HepG2 (cell line): ENCODE results near the gene ADRM1. TPM values are rescaled to one million over a fixed set of nuclear protein-coding genes. Genes with fewer than 3 reads are reported as not detected.

Experiments used
- ATF5 ChIP-seq: sonication (generic); formaldehyde crosslinking; IDR thresholded peaks from 2 replicates; pipeline ENCODE4 v1.4.0; 2020; ENCODE audit warnings: mild to moderate bottlenecking, low read depth, missing genetic modification reagents
- BHLHE40 ChIP-seq: IDR thresholded peaks from 2 replicates; pipeline ENCODE4 v1.6.1; 2011; ENCODE audit warnings: low read length, improper control_type of control experiment
- BRCA1 ChIP-seq: sonication (generic); formaldehyde crosslinking; IDR thresholded peaks from 2 replicates; pipeline ENCODE4 v1.4.0; 2020; ENCODE audit warnings: missing genetic modification reagents
- FOXM1 ChIP-seq: sonication (generic); formaldehyde crosslinking; IDR thresholded peaks from 2 replicates; pipeline ENCODE4 v1.5.0; 2020; ENCODE audit warnings: missing genetic modification reagents
- SIN3B ChIP-seq: fragments of 150-350 bp; IDR thresholded peaks from 2 replicates; pipeline ENCODE4 v1.6.1; 2014; ENCODE audit warnings: low read length
- ZBTB42 ChIP-seq: sonication (generic); formaldehyde crosslinking; IDR thresholded peaks from 2 replicates; pipeline ENCODE4 v1.5.0; 2020; ENCODE audit warnings: mild to moderate bottlenecking, missing genetic modification reagents
- ZFAT ChIP-seq: sonication (generic); formaldehyde crosslinking; conservative IDR thresholded peaks from 2 replicates; pipeline ENCODE4 v1.8.1; 2023; ENCODE audit warnings: missing genetic modification reagents, inconsistent platforms
- ZMYM3 ChIP-seq: sonication (generic); formaldehyde crosslinking; IDR thresholded peaks from 2 replicates; pipeline ENCODE4 v1.5.1; 2020; ENCODE audit warnings: mild to moderate bottlenecking, missing genetic modification reagents
- ZMYM4 ChIP-seq: sonication (generic); formaldehyde crosslinking; IDR thresholded peaks from 2 replicates; pipeline ENCODE4 v1.8.1; 2023; ENCODE audit warnings: mild to moderate bottlenecking, missing genetic modification reagents
- ZNF331 ChIP-seq: sonication (generic); formaldehyde crosslinking; IDR thresholded peaks from 2 replicates; pipeline ENCODE4 v1.4.0; 2020; ENCODE audit warnings: missing genetic modification reagents
- ZNF432 ChIP-seq: sonication (generic); formaldehyde crosslinking; IDR thresholded peaks from 2 replicates; pipeline ENCODE4 v1.5.0; 2020; ENCODE audit warnings: missing genetic modification reagents, mild to moderate bottlenecking, borderline replicate concordance
- ZNF503 ChIP-seq: sonication (generic); formaldehyde crosslinking; IDR thresholded peaks from 2 replicates; pipeline ENCODE4 v1.4.0; 2020; ENCODE audit warnings: missing genetic modification reagents
- ZNF564 ChIP-seq: sonication (generic); formaldehyde crosslinking; IDR thresholded peaks from 2 replicates; pipeline ENCODE4 v1.8.1; 2023; ENCODE audit warnings: mild to moderate bottlenecking, missing genetic modification reagents
- ZNF746 ChIP-seq: sonication (generic); formaldehyde crosslinking; IDR thresholded peaks from 2 replicates; pipeline ENCODE4 v1.8.0; 2022; ENCODE audit warnings: mild to moderate bottlenecking, missing genetic modification reagents
- polyA plus RNA-seq, 8 experiments: library from polyadenylated mRNA; depleted of rRNA in 3 of 8; stranded (reverse) in 7 of 8; unstranded in 1 of 8; fragments of >200 nt; fragmentation: Illumina TruSeq in 4 of 8; extraction: Trizol in 4 of 8; gene quantifications; 2 replicates each; pipeline versions ENCODE4 v1.2.1 to v1.2.3, GENCODE V29; 2011 to 2016; ENCODE audit warnings: low read depth in 4 of 8, missing spikeins in 1 of 8, mixed read lengths in 1 of 8; ENCODE audit not compliant: insufficient read depth in 1 of 8
- total RNA-seq, 5 experiments: library from RNA; depleted of rRNA; stranded (reverse); fragments of >200 nt; fragmentation: Illumina TruSeq; extraction: Trizol; gene quantifications; 2 replicates each; pipeline ENCODE4 v1.2.3, GENCODE V29; 2016; ENCODE audit warnings: low read depth in 1 of 5
- TF ChIP-seq, protein P1 (sequence below): sonication (generic); formaldehyde crosslinking; IDR thresholded peaks from 2 replicates; pipeline ENCODE4 v1.9.0; 2021; ENCODE audit warnings: missing genetic modification reagents, mild to moderate bottlenecking, borderline replicate concordance
- TF ChIP-seq, protein P2 (sequence below): IDR thresholded peaks from 2 replicates; pipeline ENCODE4 v1.6.1; 2016; ENCODE audit warnings: control low read depth
- TF ChIP-seq, protein P3 (sequence below): sonication (generic); formaldehyde crosslinking; IDR thresholded peaks from 2 replicates; pipeline ENCODE4 v1.4.0; 2020; ENCODE audit warnings: missing genetic modification reagents
- TF ChIP-seq, protein P4 (sequence below): sonication (generic); formaldehyde crosslinking; conservative IDR thresholded peaks from 2 replicates; pipeline ENCODE4 v1.8.0; 2022; ENCODE audit warnings: low read depth, missing genetic modification reagents

Gene ADRM1
- total and polyA plus RNA-seq, 2 of the 13 experiments (the other 11 are each of a cell fraction or from before 2014, with no cell fraction given), result 92.9 to 154 TPM

DNA sequence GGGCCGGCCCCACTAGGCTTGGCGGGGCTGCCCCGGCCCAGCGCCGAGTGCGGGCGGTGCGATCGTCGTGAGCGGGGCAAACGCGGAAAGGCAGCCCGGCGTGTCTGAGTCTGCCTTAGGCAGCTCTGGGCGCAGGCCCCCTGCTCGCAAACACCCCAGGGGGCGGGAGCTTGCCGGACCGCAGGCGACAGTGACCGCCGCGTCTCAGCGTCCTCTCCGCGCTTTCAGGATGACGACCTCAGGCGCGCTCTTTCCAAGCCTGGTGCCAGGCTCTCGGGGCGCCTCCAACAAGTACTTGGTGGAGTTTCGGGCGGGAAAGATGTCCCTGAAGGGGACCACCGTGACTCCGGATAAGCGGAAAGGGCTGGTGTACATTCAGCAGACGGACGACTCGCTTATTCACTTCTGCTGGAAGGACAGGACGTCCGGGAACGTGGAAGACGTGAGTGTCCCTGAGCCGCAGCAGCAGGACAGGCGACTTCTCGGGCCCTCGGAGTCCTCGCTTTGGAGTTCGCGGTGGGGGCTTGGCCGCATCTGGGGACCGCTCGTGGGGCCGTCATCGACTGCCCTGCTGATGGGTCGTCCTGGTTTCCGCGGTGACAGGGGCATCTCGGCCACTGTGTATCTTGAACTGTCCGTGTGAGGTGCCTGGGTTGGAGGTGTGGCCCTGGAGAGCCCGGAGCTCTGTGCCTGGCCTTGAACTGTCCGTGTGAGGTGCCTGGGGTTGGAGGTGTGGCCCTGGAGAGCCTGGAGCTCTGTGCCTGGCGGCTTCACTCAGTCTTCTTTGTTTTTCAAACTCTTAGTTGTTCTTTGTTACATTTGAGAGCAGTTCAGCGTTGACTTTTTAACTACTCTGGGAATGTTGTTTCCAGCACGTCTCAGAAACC lies 786 bp downstream of the ADRM1 start (continued):
- TF ChIP-seq ZNF503 (0 out of 2 replicates have a peak, but pooled peaks have one; percentile 30), ZNF331 (0 out of 2 replicates have a peak, but pooled peaks have one; percentile 2), ZMYM4 (CRISPR knock-in tag) (no peak), ZMYM3 (CRISPR knock-in tag) (no peak), FOXM1 (no peak), ZNF746 (CRISPR knock-in tag) (no peak; the same call in none of the 2 replicates), SIN3B (no peak), ATF5 (no peak), ZNF564 (CRISPR knock-in tag) (peak; percentile 86), ZNF432 (CRISPR knock-in tag) (no peak), ZBTB42 (CRISPR knock-in tag) (no peak; the same call in 1 of the 2 replicates), BHLHE40 (no peak), BRCA1 (CRISPR knock-in tag) (0 out of 2 replicates have a peak, but pooled peaks have one; percentile 57), ZFAT (CRISPR knock-in tag) (0 out of 2 replicates have a peak, but pooled peaks have one; percentile 74)
- TF ChIP-seq, protein P1, sequence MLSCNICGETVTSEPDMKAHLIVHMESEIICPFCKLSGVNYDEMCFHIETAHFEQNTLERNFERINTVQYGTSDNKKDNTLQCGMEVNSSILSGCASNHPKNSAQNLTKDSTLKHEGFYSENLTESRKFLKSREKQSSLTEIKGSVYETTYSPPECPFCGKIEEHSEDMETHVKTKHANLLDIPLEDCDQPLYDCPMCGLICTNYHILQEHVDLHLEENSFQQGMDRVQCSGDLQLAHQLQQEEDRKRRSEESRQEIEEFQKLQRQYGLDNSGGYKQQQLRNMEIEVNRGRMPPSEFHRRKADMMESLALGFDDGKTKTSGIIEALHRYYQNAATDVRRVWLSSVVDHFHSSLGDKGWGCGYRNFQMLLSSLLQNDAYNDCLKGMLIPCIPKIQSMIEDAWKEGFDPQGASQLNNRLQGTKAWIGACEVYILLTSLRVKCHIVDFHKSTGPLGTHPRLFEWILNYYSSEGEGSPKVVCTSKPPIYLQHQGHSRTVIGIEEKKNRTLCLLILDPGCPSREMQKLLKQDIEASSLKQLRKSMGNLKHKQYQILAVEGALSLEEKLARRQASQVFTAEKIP (CRISPR knock-in tag), result no peak
- TF ChIP-seq, protein P2, sequence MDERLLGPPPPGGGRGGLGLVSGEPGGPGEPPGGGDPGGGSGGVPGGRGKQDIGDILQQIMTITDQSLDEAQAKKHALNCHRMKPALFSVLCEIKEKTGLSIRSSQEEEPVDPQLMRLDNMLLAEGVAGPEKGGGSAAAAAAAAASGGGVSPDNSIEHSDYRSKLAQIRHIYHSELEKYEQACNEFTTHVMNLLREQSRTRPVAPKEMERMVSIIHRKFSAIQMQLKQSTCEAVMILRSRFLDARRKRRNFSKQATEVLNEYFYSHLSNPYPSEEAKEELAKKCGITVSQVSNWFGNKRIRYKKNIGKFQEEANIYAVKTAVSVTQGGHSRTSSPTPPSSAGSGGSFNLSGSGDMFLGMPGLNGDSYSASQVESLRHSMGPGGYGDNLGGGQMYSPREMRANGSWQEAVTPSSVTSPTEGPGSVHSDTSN (CRISPR knock-in tag), result no peak
- TF ChIP-seq, protein P3, sequence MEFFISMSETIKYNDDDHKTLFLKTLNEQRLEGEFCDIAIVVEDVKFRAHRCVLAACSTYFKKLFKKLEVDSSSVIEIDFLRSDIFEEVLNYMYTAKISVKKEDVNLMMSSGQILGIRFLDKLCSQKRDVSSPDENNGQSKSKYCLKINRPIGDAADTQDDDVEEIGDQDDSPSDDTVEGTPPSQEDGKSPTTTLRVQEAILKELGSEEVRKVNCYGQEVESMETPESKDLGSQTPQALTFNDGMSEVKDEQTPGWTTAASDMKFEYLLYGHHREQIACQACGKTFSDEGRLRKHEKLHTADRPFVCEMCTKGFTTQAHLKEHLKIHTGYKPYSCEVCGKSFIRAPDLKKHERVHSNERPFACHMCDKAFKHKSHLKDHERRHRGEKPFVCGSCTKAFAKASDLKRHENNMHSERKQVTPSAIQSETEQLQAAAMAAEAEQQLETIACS (CRISPR knock-in tag), result peak; percentile 36; the same call in 1 of the 2 replicates
- TF ChIP-seq, protein P4, sequence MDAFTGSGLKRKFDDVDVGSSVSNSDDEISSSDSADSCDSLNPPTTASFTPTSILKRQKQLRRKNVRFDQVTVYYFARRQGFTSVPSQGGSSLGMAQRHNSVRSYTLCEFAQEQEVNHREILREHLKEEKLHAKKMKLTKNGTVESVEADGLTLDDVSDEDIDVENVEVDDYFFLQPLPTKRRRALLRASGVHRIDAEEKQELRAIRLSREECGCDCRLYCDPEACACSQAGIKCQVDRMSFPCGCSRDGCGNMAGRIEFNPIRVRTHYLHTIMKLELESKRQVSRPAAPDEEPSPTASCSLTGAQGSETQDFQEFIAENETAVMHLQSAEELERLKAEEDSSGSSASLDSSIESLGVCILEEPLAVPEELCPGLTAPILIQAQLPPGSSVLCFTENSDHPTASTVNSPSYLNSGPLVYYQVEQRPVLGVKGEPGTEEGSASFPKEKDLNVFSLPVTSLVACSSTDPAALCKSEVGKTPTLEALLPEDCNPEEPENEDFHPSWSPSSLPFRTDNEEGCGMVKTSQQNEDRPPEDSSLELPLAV, result no peak
